HG02884 (cell line): ENCODE measurements around the gene KLHDC4.
"Not testable (repeated sequence)": the region's sequence is repeated elsewhere in the genome, so short reads cannot be mapped to it uniquely, and the experiment has no call there.

ENCODE experiments used
- ATAC-seq: cut with Tn5 transposase; IDR thresholded peaks from one replicate; pipeline ENCODE4 v1.9.1; 2021; ENCODE audit warnings: mild to moderate bottlenecking, moderate library complexity; ENCODE audit not compliant: unreplicated experiment

KLHDC4 gene

DNA sequence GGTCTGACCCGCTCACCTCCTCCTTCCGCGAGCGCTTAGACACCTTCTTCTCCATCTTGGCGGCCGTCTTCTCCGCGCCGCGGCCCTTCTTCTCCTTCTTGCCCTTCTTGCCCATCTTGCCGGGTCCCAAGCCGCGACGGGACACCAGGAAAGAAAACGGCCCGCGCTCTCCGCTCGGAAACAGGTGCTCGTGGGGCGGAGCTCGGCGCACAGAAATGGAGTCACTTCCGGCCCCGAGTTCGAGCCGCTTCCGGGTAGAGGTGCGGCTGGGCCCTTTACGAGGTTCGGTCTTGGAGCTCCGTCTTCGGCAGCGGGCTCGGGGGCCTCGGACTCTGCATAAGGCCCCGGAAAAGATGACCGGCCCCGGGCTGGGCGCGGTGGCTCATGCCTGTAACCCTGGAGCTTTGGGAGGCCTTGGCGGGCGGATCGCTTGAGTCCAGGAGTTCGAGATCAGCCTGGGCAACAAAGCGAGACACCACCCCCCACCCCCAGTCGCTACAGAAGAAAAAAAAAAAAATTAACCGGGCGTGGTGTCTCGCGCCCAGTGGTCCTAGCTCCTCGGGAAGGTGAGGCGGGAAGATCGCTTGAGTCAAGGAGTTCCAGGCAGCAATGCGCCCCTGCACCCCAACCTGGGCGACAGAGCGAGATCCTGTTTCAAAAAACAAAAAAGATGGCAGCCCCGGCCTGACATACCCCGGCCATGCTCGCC, at the start of gene KLHDC4:
KLHDC4 (minus strand) TSS at position 211 of the 709 bp plus-strand sequence; CDS start at position 115, 96 bp downstream.
- ATAC-seq: peak; percentile 73

GRCh38 chr16:87815567-87815966, 49.8 kb upstream of the KLHDC4 start:
- no peak for ATAC-seq

DNA sequence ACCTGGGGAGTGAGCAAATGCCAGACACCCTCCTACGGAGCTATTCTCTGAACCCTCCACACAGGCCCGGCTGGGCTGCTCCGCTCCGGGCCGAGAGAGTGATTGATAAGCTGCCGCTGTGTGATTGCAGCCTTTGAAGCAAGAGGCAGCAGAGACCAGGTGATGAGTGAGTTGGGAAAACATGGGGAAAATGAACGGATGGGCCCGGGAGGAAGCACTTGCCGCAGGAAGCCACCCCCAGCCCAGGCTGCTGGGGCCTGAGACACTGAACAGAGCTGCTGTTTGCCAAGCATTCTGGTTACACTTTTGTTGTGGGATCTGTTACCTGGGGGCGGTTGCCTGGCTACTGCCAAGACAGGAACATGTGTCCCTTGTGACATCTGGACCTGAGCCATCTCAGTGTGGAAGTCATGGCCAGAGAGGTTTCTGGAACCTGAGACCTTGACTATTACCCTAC, 46.4 kb upstream of the KLHDC4 start:
- ATAC-seq: no peak

DNA sequence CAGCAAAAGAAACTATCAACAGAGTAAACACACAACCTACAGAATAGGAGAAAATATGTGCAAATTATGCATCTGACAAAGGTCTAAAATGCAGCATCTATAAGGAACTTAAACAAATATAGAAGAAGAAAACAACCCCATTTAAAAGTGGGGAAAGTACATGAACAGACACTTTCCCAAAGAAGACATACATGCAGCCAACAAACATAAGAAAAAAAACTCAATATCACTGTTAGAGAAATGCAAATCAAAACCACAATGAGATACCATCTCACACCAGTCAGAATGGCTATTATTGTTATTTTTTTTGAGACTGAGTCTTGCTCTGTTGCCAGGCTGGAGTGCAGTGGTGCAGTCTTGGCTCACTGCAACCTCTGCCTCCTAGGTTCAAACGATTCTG, 45.7 kb upstream of the KLHDC4 start:
- ATAC-seq: not testable (repeated sequence)

GRCh38 chr16:87809150-87809902, 43.5 kb upstream of the KLHDC4 start:
- peak; percentile 56 for ATAC-seq

DNA sequence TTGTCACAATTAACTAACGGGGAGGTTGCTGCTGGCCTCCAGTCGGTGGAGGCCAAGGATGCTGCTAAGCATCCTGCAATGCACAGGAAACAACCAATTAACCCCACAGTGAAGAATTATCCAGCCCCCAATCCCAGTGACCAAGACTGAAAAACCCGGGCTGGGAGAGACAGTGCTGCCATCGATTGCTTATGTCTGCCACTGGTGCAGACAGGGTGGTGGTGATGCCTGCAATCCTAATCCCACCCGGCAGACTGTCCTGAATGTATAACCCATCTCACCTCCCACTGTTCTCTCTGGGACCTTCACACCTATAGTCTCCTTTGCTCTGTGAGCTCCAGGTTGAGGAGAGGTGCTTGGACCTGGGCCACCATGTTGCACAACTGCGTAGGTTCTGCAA, 42.3 kb upstream of the KLHDC4 start:
- ATAC-seq: no peak

DNA sequence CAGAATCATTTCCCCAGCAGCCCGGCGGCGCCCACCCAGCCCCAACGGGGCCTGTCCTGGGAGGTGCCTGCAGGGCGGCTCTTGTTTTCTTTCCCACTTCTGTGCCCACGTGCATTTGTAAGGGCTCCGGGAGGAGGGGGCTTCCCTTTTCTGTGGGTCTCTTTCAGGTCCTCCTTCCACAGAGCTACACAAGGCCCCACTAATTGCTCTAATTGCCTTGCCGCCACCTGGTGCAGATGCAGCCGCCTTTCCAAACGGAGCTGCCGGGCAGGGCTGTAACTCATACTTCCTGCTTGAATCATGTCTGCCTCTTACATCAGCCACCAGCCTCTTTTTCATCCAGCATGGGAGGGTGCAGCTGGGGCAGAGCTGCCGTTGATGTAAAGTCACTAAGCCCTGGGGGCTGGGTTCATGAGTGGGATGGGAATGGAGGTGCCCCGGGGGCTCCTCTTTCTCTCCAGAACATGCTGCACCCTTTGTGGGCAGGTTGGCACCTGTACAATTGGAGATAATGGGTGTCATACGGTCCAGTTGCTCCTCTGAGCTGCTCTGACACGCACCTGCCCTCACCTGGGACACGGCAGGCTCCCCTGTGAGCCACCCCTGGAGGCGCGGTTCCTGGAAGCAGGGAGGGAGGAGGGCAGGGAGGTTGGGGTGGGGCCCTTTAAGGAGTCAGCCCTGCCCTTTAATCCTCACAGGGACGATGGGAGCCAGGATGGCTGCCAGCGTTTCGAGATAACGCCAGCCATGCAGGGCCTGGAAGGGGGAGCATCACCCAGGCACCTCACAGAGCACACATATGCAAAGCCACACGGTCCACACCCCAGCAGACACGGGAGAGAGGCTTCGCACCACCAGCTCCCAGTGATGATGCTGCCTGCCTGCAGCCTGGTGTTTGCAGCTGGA, 41.1 kb upstream of the KLHDC4 start:
- no peak for ATAC-seq

- no peak for ATAC-seq
These were observed 40.5 kb upstream of the KLHDC4 start for GRCh38 chr16:87806261-87806640.

- ATAC-seq: no peak
These were observed 37.6 kb upstream of the KLHDC4 start for GRCh38 chr16:87803385-87803784.

GRCh38 chr16:87802670-87803069, 36.9 kb upstream of the KLHDC4 start:
- no peak for ATAC-seq

- no peak for ATAC-seq
These were observed 36.0 kb upstream of the KLHDC4 start for GRCh38 chr16:87801679-87802259.

- ATAC-seq: no peak
These were observed 34.7 kb upstream of the KLHDC4 start for GRCh38 chr16:87800497-87800896.

DNA sequence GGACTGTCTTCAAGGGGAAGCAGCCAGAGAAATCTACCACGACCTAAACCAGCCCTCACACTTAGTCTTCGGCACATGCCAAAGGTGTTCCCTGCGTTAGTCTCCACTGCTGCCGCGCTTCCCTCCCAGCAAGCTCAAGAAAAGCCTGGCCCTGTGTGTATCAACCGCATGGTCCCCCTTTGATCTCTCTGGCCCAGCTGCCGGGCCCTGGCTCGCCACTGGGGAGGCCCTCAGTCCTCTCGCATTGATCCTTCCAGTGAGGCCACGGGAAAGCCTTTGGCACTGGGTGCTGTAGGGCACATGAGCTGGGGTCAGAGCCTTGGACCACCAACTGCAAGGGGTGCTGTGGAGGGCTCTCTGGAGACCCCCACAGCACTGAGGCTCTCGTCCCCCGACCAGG, 29.6 kb upstream of the KLHDC4 start:
- no peak for ATAC-seq

DNA sequence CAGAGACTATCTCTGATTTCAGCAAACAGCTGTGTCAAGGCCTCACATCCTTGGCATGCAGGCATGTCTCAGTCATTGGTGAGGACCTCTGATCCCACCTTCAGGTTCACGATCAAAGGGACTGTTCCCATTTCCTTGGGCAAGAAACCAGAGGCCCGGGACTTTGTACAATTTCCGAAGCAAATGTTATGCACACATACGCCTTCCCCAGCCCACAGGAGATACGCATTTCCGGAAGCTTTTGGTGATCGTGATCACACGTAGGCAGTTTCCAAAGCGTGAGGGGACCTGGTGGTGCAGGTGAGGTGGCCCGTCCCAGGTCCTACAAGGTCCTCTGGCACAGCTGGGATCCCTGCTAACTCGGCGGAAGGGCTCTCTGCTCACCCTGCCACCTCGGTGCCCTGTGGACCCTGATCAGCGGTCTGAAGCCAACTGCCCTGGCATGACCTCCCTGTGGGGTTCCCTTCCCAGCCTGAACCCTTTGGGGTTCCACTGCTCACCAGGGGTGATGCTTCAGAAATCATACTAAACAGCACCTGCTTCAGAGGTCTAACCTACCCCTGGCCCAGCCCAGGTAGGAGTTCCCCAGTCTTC, 28.8 kb upstream of the KLHDC4 start:
- no peak for ATAC-seq

DNA sequence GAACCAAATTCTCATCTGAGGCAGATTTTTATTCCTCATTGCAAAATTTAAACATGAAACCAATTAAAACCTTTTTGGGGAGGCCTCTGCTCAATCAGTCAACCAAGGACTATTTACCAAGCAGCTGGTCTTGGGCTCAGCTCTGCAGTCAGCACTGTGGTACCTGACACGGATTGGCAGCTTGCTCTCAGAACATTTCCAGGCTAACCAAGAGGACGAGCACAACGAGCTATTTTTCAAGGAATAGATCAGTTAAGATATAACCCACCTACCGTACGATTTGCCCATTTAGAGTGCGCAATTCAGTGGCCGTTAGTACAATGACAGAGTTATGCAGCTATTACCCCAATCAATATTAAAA, 26.4 kb upstream of the KLHDC4 start:
- ATAC-seq: no peak

- ATAC-seq: no peak
These were observed 25.8 kb upstream of the KLHDC4 start for GRCh38 chr16:87791295-87792204.

- ATAC-seq: no peak
These were observed 24.7 kb upstream of the KLHDC4 start for GRCh38 chr16:87790292-87791100.

GRCh38 chr16:87789437-87790291, 23.9 kb upstream of the KLHDC4 start:
- no peak for ATAC-seq
